Measurements from ENCODE around the gene HNRNPM.

Gene HNRNPM

GRCh38 chr19:8487137-8487851, 42.5 kb downstream of the HNRNPM start:
- no peak for DNase-seq

GRCh38 chr19:8488365-8488764, 43.6 kb downstream of the HNRNPM start:
- DNase-seq, result no peak

DNA sequence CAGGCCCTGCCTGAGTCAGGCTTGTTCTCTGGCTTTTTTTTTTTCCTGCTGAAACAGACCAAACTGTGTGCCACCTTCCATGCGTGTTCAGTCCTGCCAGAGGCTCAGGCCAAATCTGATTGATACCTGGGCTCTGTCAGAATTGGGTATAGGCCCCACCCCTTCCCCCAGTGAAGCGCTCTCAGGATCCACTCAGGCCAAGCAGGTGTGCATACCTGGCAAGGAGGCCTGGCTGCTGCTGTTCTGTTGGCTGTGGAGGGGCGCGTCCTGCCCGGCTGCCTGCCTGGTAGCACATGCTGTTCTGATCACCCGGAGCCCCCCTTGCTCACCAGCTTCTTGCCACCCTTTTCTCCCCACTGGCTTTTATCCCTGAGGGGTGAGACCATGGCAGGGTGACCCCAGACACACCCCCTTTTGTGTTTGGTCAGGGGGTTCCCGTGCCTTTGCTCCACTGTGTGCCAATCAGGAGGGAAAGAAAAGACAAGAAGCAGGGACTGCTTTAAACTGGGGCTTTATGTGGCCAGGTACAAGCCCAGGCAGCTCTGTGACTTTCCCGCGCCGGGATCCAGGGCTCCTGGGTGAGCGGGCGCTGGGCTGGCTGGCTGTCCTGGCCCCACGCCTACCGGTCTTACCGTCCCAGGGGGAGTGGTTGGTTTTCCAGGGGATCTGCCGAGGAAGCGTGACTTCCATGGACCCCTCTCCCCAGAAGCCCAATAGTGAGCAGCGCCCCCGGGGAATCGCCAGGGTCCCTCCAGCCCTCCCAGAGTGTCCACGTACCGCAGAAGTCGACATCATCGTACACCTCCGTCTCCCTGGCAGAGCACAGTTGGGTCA, 45.0 kb downstream of the HNRNPM start:
- DNase-seq, result peak; percentile 48

- no peak for DNase-seq
Observed at GRCh38 chr19:8490395-8490760, 45.6 kb downstream of the HNRNPM start.

- no peak for DNase-seq
Observed at GRCh38 chr19:8490873-8491272, 46.1 kb downstream of the HNRNPM start.

DNA sequence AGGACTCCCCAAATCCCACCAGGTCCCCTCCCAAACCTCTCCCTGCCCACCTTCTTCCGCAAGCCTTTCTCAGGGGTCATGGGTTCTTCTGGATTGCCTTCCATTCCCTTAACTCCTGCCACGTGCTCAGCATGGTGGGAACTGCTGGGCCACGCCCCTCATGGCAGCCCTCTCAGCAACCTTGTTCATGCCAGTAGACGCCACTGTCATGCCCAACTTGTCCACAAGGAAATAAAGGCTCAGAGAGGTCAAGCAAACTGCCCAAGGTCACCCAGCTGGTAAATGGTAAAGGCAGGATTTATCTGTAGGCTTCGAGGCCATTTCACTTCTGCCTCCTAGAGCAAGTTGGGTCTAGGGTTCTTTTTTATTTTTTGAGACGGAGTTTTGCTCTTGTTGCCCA, 46.8 kb downstream of the HNRNPM start:
- peak; percentile 21 for DNase-seq

DNA sequence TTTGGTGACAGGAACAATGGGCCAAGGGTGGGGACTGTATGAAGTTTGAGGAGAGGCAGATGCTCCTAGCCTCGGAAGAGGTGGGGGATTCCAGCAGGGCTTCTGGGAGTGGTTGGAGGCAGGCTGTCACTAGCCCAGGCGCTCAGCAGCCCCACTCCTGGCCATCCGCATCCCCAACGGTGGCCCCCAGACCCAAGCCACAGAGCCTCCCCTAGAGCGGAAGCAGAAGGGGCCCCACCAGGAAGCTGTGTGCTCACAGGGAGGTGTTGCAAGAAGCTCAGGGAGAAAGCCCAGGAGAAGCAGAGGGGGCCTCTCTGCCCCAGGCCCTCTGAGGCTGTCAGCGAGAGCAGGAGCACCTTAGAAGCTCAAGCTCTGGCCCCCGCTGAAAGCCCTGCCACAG, 49.4 kb downstream of the HNRNPM start:
- no peak for DNase-seq

GRCh38 chr19:8498295-8498694, 53.5 kb downstream of the HNRNPM start:
- DNase-seq, result no peak

DNA sequence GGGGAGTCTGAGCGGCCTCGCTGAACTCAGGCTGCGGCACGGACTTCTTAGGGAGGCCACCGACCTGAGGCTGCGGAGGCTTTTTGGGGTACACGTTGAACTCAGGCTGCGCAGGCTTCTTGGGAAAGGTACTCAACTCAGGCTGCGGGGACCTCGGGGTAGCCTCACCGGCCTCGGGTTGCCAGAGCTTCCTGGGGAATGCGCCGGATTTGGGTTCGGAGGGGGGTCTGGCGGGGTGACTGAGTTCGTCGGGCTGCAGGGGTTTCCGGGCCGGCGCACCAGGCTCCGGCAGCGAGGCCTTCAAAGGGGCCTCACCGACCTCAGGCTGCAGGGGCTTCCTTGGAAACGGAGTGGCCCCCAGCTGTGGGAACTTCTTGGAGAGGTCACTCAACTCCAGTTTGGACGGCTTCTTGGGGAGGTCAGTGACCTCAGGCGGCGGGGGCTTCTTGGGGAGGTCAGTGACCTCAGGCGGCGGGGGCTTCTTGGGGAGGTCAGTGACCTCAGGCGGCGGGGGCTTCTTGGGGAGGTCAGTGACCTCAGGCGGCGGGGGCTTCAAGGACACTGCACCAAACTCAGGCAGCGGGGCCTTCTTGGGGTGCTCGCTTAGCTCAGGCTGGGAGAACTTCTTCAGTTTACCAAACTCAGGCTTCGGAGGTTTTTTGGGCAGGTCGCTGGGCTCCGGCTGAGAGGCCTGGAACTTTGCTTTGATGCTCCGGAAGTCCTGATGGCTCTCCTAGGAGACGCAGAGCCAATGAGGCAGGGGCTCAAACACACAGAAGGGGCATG, 54.5 kb downstream of the HNRNPM start:
- no peak for DNase-seq

GRCh38 chr19:8500158-8500557, 55.4 kb downstream of the HNRNPM start:
- DNase-seq, result no peak

DNA sequence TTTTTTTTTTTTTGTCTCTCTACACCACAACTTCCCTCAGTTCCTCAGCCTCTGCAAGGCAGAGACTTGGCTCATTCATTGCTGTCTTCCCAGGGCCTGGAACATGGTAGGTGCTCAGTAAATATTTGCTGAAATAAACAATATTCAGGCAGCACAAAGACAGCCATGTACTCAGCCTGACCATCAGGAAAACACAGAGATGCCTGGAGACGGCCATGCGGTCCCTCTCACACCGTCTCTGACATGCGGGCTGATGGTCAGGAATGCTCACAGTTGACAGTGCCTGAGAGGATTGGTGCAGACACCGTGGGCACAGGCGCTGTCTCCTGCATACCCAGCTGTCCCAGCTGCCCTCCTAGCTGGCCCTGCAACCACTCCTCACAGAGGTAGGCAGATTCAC, 56.7 kb downstream of the HNRNPM start:
- no peak for DNase-seq

DNA sequence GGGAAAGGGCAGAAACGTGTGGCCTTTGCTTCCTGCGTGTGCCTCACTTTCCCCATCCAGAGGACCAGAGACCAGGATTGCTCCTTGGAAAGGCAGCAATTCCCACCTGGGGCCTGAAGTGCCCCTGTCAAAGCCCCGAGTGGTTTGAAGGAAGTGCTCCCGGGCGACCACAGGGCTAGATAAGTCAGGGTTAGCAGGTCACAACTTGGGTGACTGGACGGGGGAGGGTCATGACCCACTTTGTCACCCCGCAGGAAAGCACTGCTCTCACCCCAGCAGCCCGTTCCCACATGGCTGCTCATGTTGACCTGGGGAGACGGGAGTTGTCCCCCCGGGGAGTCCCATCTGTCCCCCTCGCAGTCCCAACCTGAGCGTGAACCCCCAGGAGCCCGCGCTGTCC, 57.2 kb downstream of the HNRNPM start:
- no peak for DNase-seq

GRCh38 chr19:8503510-8503909, 58.7 kb downstream of the HNRNPM start:
- DNase-seq, result no peak

DNA sequence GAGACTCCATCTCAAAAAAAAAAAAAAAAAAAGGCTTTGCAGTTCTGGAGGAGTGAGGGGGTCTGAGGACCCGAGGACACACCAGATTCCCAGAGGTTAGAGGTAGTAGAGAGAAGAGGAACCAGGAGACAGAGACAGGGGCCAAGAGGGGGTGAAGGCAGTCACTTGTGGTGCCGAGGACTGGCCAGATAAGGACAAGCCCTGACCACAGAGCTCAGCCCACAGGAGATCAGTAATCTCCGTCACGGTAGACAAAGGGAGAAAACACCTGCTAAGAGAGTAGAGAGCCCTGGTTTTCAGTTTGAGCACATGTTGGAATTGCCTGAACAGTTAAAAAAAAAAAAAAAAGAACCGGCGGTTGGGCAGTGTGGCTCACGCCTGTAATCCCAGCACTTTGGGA, 59.4 kb downstream of the HNRNPM start:
- peak; percentile 10 for DNase-seq

DNA sequence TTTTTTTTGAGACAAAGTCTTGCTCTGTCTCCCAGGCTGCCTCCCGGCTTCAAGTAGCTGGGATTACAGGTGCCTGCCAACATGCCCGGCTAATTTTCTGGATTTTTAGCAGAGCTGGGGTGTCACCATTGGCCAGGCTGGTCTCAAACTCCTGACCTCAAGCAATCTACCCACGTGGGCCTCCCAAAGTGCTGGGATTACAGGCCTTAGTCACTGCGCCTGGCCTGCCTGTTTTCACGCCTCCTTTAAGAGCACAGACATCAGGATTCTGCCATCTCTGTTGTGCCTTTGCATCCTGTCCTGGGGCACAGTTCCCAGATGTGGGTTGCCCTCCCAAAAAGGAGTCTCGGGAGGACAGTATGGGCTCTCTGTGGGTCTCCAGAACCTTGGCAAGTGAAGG, 60.1 kb downstream of the HNRNPM start:
- no peak for DNase-seq

DNA sequence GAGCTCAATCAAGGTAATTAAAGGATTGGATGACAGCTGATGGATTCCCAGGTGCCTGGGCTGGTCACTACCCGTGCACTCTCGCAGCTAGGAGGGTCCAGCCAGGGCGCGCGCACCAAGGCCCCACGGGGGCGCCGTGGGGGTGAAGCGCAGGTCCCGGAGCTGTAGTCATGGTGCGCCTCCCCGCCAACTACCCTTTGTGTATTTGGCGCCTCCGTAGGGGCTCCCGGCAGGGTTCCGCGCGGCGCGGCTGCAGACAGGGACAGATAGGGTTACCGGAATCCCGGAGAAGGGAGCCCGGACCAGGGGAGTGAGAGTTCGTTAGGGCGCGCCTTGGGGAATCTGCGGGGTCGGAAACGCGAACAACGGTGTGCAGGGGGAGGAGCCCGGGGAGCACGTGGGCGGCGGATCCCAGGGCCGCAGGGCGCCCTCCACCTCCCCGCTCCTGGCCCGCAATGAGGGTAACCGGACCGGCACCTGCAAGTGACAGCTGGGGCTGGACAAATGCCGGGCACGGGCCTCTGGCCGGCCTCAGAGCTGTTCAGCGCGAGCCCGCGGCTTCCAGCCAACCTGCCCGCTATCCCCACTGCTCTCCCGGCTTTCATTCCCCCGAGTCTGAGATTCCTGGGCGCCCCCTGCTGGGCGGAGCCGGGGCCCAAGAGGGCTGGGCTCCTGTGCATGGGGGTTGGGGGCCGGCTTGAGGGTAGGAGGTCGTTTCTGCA, 61.1 kb downstream of the HNRNPM start:
- peak; percentile 71 for DNase-seq

DNA sequence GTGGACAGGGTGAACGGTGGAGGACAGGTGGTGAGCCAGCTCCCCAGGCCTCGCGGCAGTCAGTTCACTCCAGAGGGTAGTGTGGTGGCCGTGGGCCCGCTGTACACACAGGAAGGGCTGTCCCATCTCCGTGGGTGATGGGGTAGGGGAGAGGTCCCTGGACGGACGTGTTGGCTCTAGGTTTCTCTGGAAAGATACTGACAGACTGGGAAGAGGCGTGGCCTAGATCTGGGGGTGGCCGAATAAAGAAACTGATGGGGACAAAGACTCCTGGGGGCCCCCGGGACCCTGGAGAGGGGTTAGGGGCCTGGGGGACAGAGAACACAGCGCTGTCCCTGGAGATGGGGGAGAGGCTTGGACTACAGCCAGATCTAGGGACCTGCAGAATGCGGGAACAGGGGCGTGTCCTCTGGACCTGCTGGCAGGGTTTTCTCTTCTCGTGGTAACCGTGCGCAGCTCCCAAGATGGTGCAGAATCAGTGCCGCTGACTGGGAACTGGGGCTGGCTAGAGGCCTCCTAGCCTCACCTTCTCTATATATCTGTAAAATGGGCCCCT, 61.7 kb downstream of the HNRNPM start:
- DNase-seq, result peak; percentile 58

DNA sequence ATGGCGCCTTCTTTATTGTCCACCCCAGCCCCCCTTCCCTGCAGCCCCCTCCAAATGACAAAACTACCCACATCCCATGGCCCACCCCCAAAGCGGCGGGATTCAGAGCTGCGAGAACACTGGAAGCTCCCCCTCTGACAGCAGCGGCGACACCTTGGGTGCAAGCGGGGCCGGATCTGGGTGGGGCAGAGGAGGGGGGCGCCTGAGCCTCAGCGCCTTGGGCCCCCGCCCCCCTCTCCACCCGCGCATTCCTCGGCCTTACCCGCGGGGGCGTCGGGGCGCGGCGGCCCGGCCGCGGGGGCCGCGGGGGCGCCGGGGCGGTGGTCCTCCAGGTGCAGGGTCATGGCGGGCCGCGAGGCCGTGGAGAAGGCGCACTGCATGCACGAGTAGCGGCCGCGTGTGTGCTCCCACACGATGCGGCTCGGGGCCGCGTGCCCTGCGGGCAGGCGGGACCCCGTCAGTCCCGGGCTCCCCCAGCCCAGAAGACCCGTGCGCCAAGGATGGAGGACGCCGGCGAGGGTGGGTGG, 65.9 kb downstream of the HNRNPM start:
- no peak for DNase-seq

DNA sequence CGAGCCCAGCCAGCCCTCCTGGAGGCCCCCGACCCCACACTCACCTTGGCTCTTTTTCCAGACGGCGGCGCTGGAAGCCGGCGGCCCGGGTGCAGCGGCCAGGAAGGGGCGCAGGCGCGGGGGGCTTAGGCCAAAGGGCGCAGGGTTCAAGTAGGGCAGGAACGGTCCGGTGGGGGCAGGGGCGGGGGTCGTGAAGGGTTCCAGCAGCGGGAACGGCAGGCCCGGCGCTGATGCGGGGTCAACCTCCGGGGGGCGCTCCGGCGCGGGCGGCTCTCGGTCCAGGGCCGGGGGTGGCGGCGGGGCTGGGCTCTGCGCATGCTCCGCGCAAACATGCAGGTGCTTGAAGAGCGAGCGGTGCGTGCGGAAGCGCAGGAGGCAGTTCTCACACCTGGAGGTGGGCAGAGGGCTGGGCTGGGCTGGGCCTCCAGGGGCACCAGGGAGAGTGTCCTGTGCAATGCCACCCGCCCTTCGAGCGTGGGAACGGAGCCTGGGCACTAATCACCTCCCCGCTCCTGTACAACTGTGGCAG, 66.9 kb downstream of the HNRNPM start:
- DNase-seq, result no peak

DNA sequence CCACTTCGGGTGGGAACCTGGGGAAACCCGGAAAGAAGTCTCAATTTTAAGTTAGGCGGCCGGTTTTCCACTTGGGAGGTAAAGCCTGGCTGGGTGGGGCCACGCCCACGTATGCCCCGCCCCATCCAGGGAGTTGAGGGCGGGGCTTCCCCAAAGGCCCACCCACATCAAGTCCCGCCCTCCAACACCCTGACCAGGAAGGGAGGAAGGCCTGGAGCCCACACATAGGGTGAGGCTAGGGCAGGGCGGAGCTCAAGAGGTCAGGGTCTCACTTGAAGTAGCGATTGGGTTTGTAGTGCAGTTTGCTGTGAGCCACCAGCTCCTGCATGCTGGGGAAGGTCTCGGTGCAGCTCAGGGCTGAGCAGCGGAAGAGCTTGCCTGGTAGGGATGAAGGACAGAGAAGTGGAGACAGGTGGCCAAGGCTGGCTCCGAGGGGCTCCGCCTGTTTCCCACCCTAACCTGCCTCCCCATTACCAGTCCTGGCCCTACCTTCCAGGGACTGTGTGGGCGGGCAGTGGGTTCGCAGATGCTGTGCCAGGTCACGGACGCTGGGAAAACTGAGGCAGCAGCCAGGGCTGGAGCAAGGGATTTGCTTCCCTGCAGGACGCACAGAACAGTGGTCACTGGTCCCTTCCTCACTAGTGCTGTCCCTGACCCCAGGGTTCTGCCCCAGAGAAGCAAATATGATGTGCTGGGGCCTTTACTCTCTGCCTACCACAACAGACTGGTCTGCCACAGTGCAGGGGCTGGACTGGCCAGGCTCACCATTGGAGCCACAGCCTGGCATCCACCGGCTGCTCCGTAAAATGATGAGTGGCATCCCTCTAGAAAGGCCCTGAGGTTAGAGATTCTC, 67.6 kb downstream of the HNRNPM start:
- peak; percentile 32 for DNase-seq

GRCh38 chr19:8513036-8513686, 68.4 kb downstream of the HNRNPM start:
- DNase-seq, result no peak
